Panc1 (cell line): ENCODE measurements around the gene RNF220. TPM values are rescaled to one million over a fixed set of nuclear protein-coding genes. Genes with fewer than 3 reads are reported as not detected.

Experiments used
- ATAC-seq: fragments of 200-7000 bp; cut with Tn5 transposase; 2 replicates; pipeline ENCODE4 v1.9.1; 2020; ENCODE audit warnings: mild to moderate bottlenecking, moderate library complexity
- BruUV-seq: library from RNA; stranded (reverse); fragments of 400-500 nt; replicated peaks from 2 replicates; lab custom pipeline; 2021; lab: Mats Ljungman, UMichigan
- CTCF ChIA-PET: fragments of 300-600 bp; sonication (Branson Sonifier 250); formaldehyde crosslinking; loops from one replicate; lab custom pipeline; 2022; ENCODE audit warnings: antibody characterized with exemption; lab: Charles Lee
- POLR2A ChIA-PET: fragments of 300-600 bp; sonication (Branson Sonifier 250); formaldehyde crosslinking; loops from one replicate; lab custom pipeline; 2022; ENCODE audit warnings: antibody characterized with exemption; lab: Charles Lee
- DNase-seq: peaks from one replicate; pipeline ENCODE4 v3.0.0-alpha.2; 2010; ENCODE audit warnings: low read depth, low spot score
- H3K27ac ChIP-seq: 2 replicates; pipeline ENCODE4 v1.5.1; 2011; ENCODE audit warnings: mild to moderate bottlenecking, low read length, inconsistent platforms
- H3K27me3 ChIP-seq: fragments of 200-500 bp; sonication (Bioruptor generic); 2 replicates; pipeline ENCODE4 v1.6.0; 2014; ENCODE audit warnings: low read length, inconsistent platforms; ENCODE audit not compliant: control insufficient read depth, insufficient read depth
- H3K36me3 ChIP-seq: fragments of 200-500 bp; sonication (Bioruptor generic); 2 replicates; pipeline ENCODE4 v1.5.1; 2014; ENCODE audit warnings: inconsistent platforms, mild to moderate bottlenecking, low read length, moderate library complexity; ENCODE audit not compliant: control insufficient read depth, insufficient read depth
- H3K4me1 ChIP-seq: 2 replicates; pipeline ENCODE4 v1.5.1; 2011; ENCODE audit warnings: inconsistent platforms, mild to moderate bottlenecking, low read length, moderate library complexity; ENCODE audit not compliant: control insufficient read depth, insufficient read depth
- H3K4me3 ChIP-seq, 2 experiments: 2 replicates each; pipeline ENCODE4 v1.5.1; 2011 to 2012; ENCODE audit warnings: low read depth in 2 of 2, low read length in 2 of 2, mild to moderate bottlenecking in 2 of 2, inconsistent platforms in 1 of 2, moderate library complexity in 1 of 2
- H3K9me3 ChIP-seq: fragments of 200-500 bp; sonication (Bioruptor generic); 2 replicates; pipeline ENCODE4 v1.5.1; 2014; ENCODE audit warnings: low read depth, mild to moderate bottlenecking, inconsistent platforms, low read length, moderate library complexity; ENCODE audit not compliant: control insufficient read depth, insufficient read depth
- CTCF ChIP-seq: fragments of 450-650 bp; IDR thresholded peaks from 2 replicates; pipeline ENCODE4 v1.5.1; 2017; ENCODE audit warnings: mild to moderate bottlenecking
- POLR2AphosphoS5 ChIP-seq: IDR thresholded peaks from 2 replicates; pipeline ENCODE4 v1.6.1; 2012; ENCODE audit warnings: mild to moderate bottlenecking, low read depth, low read length, moderate library complexity
- REST ChIP-seq, 2 experiments: IDR thresholded peaks; 2 replicates each; pipeline ENCODE4 v1.6.1; 2011 to 2012; ENCODE audit warnings: low read depth in 2 of 2, control low read depth in 1 of 2, low read length in 1 of 2, mild to moderate bottlenecking in 1 of 2, moderate library complexity in 1 of 2; ENCODE audit not compliant: insufficient read depth in 1 of 2
- SIN3A ChIP-seq: IDR thresholded peaks from 2 replicates; pipeline ENCODE4 v1.6.1; 2012; ENCODE audit warnings: low read depth, mild to moderate bottlenecking, low read length, moderate library complexity, borderline replicate concordance; ENCODE audit not compliant: insufficient read depth
- TCF7L2 ChIP-seq: IDR thresholded peaks from 2 replicates; pipeline ENCODE4 v1.6.1; 2011; ENCODE audit warnings: mild to moderate bottlenecking, low read depth, low read length, inconsistent platforms
- in situ Hi-C: cut with HindIII; loops from 2 replicates; pipeline ENCODE4 v1.10.0; 2016; ENCODE audit warnings: low sequenced_read_pairs, low pct_unique_long_range_greater_than_20kb
- intact Hi-C: fragments of 100-400 bp; cut with micrococcal nuclease; formaldehyde crosslinking; loops from one replicate; pipeline ENCODE4 v1.10.0; 2022; ENCODE audit not compliant: unreplicated experiment
- total RNA-seq: library from RNA; stranded (reverse); gene quantifications from one replicate; pipeline ENCODE4 v1.2.1, GENCODE V29; 2021; ENCODE audit not compliant: unreplicated experiment

RNF220 gene
- total RNA-seq, 1 experiment from 2014 or later, result 64.9 TPM

GRCh38 chr1:44546403-44547053 is 141.5 kb downstream of the RNF220 start:
- in situ Hi-C loops (no loop called here), intact Hi-C loops (no loop called here)
- POLR2A ChIA-PET, result no interaction called here
- H3K4me1 ChIP-seq, result no peaks in the 10 kb centered on the region
- no peak for ATAC-seq
- CTCF ChIA-PET, result no interaction called here
- no peak for DNase-seq
- no peak overlapping the region for H3K27ac ChIP-seq
- no peaks in the 10 kb centered on the region for H3K9me3 ChIP-seq
- H3K27me3 ChIP-seq, result no peaks in the 10 kb centered on the region
- H3K36me3 ChIP-seq, result no peaks in the 10 kb centered on the region
- no TSS peak for BruUV-seq
- TF ChIP-seq SIN3A (no peak), CTCF (no peak), TCF7L2 (no peak), REST (IDR thresholded peaks at IDR 0.05; ENCODE audit: insufficient read depth in 1 of 2, low read depth in 2 of 2, low read length in 1 of 2) (no peak), POLR2AphosphoS5 (no peak)
- H3K4me3 ChIP-seq, result no peak overlapping the region

- DNase-seq (no peak), ATAC-seq (no peak)
- no peak for TF ChIP-seq POLR2AphosphoS5
- no peak for TF ChIP-seq TCF7L2
- TF ChIP-seq REST (IDR thresholded peaks at IDR 0.05; ENCODE audit: insufficient read depth in 1 of 2, low read depth in 2 of 2, low read length in 1 of 2), result no peak
- no peak for TF ChIP-seq CTCF
- TF ChIP-seq SIN3A, result no peak
- H3K36me3 ChIP-seq, result no peaks in the 10 kb centered on the region
- no peak overlapping the region for H3K27ac ChIP-seq
- intact Hi-C loops, result no loop called here
- ChIA-PET CTCF (no interaction called here), POLR2A (no interaction called here)
- no peaks in the 10 kb centered on the region for H3K4me1 ChIP-seq
- H3K9me3 ChIP-seq, result no peaks in the 10 kb centered on the region
- in situ Hi-C loops, result no loop called here
- no peaks in the 10 kb centered on the region for H3K27me3 ChIP-seq
- H3K4me3 ChIP-seq, result no peak overlapping the region
- BruUV-seq, result no TSS peak
These were observed 142.3 kb downstream of the RNF220 start for GRCh38 chr1:44547361-44547760.
